Stomach smooth muscle (tissue), 2 donors: ENCODE data around the gene ABCA13.
"Not testable (repeated sequence)": the region's sequence is repeated elsewhere in the genome, so short reads cannot be mapped to it uniquely, and the experiment has no call there.

Experiments
- H3K27ac ChIP-seq: one replicate; pipeline ENCODE4 v1.7.0; 2013; ENCODE audit warnings: mild to moderate bottlenecking, low read length, inconsistent platforms
- H3K27me3 ChIP-seq, 2 donors: one replicate each; pipeline ENCODE4 v1.7.0; 2013; ENCODE audit warnings: low read length in 2 of 2; ENCODE audit not compliant: insufficient read depth in 2 of 2, control insufficient read depth in 1 of 2
- H3K36me3 ChIP-seq, 2 donors: one replicate each; pipeline ENCODE4 v1.7.0; 2013; ENCODE audit warnings: low read length in 2 of 2; ENCODE audit not compliant: control insufficient read depth in 2 of 2, insufficient read depth in 2 of 2
- H3K4me1 ChIP-seq: one replicate; pipeline ENCODE4 v1.7.0; 2013; ENCODE audit warnings: low read length; ENCODE audit not compliant: control insufficient read depth, insufficient read depth
- H3K4me3 ChIP-seq, 2 donors: one replicate each; pipeline ENCODE4 v1.7.0; 2013; ENCODE audit warnings: low read length in 2 of 2
- H3K9ac ChIP-seq, 2 donors: one replicate each; pipeline ENCODE4 v1.7.0; 2013; ENCODE audit warnings: low read length in 2 of 2, mild to moderate bottlenecking in 1 of 2
- H3K9me3 ChIP-seq, 2 donors: one replicate each; pipeline ENCODE4 v1.7.0; 2013; ENCODE audit warnings: low read length in 2 of 2; ENCODE audit not compliant: control insufficient read depth in 2 of 2
- donor health status: healthy.
- donor health status: Pancreatic carcinoma.

The ABCA13 gene

GRCh38 chr7:48200946-48201589, 29.8 kb downstream of the ABCA13 start:
- H3K27ac ChIP-seq, H3K4me3 ChIP-seq, H3K9me3 ChIP-seq, H3K4me1 ChIP-seq, H3K27me3 ChIP-seq, H3K36me3 ChIP-seq, H3K9ac ChIP-seq: not testable (repeated sequence)

- not testable (repeated sequence) for H3K36me3 ChIP-seq, H3K27ac ChIP-seq, H3K4me1 ChIP-seq, H3K9ac ChIP-seq, H3K4me3 ChIP-seq, H3K27me3 ChIP-seq, H3K9me3 ChIP-seq
Observed at GRCh38 chr7:48202916-48203315, 31.7 kb downstream of the ABCA13 start.

- no peak overlapping the region for H3K9ac ChIP-seq
- no peaks in the 10 kb centered on the region for H3K9me3 ChIP-seq
Observed at GRCh38 chr7:48207155-48207675, 36.0 kb downstream of the ABCA13 start.

GRCh38 chr7:48209004-48209600, 37.8 kb downstream of the ABCA13 start:
- Histone ChIP-seq H3K9ac (no peak overlapping the region), H3K9me3 (no peaks in the 10 kb centered on the region), H3K27ac (no peak overlapping the region), H3K27me3 (no peaks in the 10 kb centered on the region), H3K4me1 (no peaks in the 10 kb centered on the region), H3K36me3 (no peaks in the 10 kb centered on the region), H3K4me3 (no peak overlapping the region)

More at GRCh38 chr7:48207155-48207675, 36.0 kb downstream of the ABCA13 start:
- Histone ChIP-seq H3K4me1 (no peaks in the 10 kb centered on the region), H3K27me3 (no peaks in the 10 kb centered on the region), H3K27ac (no peak overlapping the region), H3K4me3 (no peak overlapping the region), H3K36me3 (no peaks in the 10 kb centered on the region)

- H3K9ac ChIP-seq: no peak overlapping the region
- no peaks in the 10 kb centered on the region for H3K4me1 ChIP-seq
- H3K4me3 ChIP-seq: no peak overlapping the region
- no peaks in the 10 kb centered on the region for H3K27me3 ChIP-seq
- no peaks in the 10 kb centered on the region for H3K36me3 ChIP-seq
- no peak overlapping the region for H3K27ac ChIP-seq
- no peaks in the 10 kb centered on the region for H3K9me3 ChIP-seq
Observed at GRCh38 chr7:48213226-48213625, 42.0 kb downstream of the ABCA13 start.

GRCh38 chr7:48217266-48217665, 46.0 kb downstream of the ABCA13 start:
- H3K4me1 ChIP-seq: no peaks in the 10 kb centered on the region
- H3K4me3 ChIP-seq: no peak overlapping the region
- H3K9me3 ChIP-seq: no peaks in the 10 kb centered on the region
- H3K36me3 ChIP-seq: no peaks in the 10 kb centered on the region
- H3K27me3 ChIP-seq: no peaks in the 10 kb centered on the region
- H3K27ac ChIP-seq: no peak overlapping the region
- H3K9ac ChIP-seq: no peak overlapping the region

- no peaks in the 10 kb centered on the region for H3K9me3 ChIP-seq
- no peaks in the 10 kb centered on the region for H3K27me3 ChIP-seq
- no peaks in the 10 kb centered on the region for H3K36me3 ChIP-seq
- H3K9ac ChIP-seq: no peak overlapping the region
- no peaks in the 10 kb centered on the region for H3K4me1 ChIP-seq
- no peak overlapping the region for H3K4me3 ChIP-seq
- H3K27ac ChIP-seq: no peak overlapping the region
Observed at GRCh38 chr7:48217753-48218152, 46.5 kb downstream of the ABCA13 start.

- H3K4me3 ChIP-seq: no peak overlapping the region
- H3K27ac ChIP-seq: no peak overlapping the region
- no peaks in the 10 kb centered on the region for H3K36me3 ChIP-seq
- no peaks in the 10 kb centered on the region for H3K4me1 ChIP-seq
- no peak overlapping the region for H3K9ac ChIP-seq
- H3K9me3 ChIP-seq: no peaks in the 10 kb centered on the region
- no peaks in the 10 kb centered on the region for H3K27me3 ChIP-seq
Observed at GRCh38 chr7:48224042-48224441, 52.8 kb downstream of the ABCA13 start.

GRCh38 chr7:48225101-48225500, 53.8 kb downstream of the ABCA13 start:
- no peaks in the 10 kb centered on the region for H3K9me3 ChIP-seq
- H3K27me3 ChIP-seq: no peaks in the 10 kb centered on the region
- no peaks in the 10 kb centered on the region for H3K36me3 ChIP-seq
- H3K4me1 ChIP-seq: no peaks in the 10 kb centered on the region
- H3K27ac ChIP-seq: no peak overlapping the region
- no peak overlapping the region for H3K4me3 ChIP-seq
- H3K9ac ChIP-seq: no peak overlapping the region

- peaks cover 4 to 8% of the 10 kb centered on the region in 2 donors for H3K9me3 ChIP-seq
- H3K4me3 ChIP-seq: no peak overlapping the region
- H3K36me3 ChIP-seq: no peaks in the 10 kb centered on the region
- no peak overlapping the region for H3K9ac ChIP-seq
- H3K27me3 ChIP-seq: no peaks in the 10 kb centered on the region
- no peak overlapping the region for H3K27ac ChIP-seq
- no peaks in the 10 kb centered on the region for H3K4me1 ChIP-seq
Observed at GRCh38 chr7:48237354-48237753, 66.1 kb downstream of the ABCA13 start.

- no peaks in the 10 kb centered on the region for H3K4me1 ChIP-seq
- H3K4me3 ChIP-seq: no peak overlapping the region
- no peaks in the 10 kb centered on the region for H3K36me3 ChIP-seq
- H3K9me3 ChIP-seq: peaks cover 0 to under 1% of the 10 kb centered on the region in 2 donors
- H3K9ac ChIP-seq: no peak overlapping the region
- no peaks in the 10 kb centered on the region for H3K27me3 ChIP-seq
- H3K27ac ChIP-seq: no peak overlapping the region
Observed at GRCh38 chr7:48242846-48243245, 71.6 kb downstream of the ABCA13 start.
